GM18526 (cell line): ENCODE results near the gene CCDC86.

ENCODE experiments used
- POLR2A ChIP-seq: IDR thresholded peaks from 3 replicates; pipeline ENCODE4 v1.6.1; 2011; ENCODE audit not compliant: insufficient read length; ENCODE audit errors: extremely low read depth

Gene CCDC86

DNA sequence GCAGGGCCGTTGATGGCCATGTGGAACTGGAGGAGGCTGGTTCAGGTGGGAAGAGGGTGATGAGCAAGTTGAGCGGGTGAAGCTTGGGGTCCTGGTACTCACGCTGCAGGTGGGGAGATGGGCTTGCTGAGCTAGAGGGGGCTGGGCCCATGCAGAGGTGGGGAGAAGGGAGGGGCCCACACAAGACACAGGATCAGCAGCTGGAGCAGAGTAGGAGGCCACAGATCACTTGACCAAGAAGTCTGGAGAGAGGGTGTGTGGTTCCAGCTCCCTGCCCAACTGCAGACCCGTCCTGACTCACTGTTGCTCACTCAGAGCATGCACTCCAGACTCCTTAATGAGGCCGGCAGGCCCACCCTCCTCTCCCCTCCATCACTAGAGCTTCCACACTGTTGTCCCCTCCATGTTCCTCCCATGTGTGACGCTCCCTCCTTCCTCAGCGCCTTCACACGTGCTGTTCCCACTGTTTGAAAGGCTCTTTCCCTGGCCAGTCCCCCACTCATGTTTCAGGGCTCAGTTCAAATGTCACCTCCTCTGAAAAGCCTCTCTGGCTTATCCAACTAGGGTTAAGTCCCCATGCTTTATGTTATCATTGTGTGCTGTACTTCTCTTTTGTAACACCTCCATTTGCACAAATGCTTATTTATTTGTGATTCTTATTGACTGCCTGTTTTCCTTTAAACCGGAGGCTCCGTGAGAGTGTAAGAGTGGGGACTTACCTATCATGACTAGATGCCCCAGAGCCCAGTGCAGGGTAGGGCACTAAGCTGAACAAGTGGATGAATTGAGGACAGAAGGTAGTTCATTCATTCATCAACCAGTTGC lies 2.3 kb downstream of the CCDC86 start:
- no peak for TF ChIP-seq POLR2A

DNA sequence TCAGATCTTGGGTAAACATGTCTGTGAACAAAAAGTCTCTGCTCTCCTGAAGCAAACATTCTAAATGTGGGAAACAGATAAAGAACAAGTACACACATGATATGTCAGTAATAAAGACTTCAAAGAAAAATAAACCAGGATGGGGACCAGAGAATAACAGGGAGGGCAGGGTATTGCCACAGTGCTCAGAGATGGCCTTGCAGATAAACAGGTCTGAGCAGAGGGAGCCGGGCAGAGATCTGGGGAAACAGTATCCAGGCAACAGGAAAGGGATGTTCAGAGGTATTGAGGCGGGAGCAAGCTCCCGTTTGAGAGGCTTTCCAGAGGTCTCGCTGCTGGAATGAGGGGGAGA lies 2.9 kb downstream of the CCDC86 start:
- no peak for TF ChIP-seq POLR2A

DNA sequence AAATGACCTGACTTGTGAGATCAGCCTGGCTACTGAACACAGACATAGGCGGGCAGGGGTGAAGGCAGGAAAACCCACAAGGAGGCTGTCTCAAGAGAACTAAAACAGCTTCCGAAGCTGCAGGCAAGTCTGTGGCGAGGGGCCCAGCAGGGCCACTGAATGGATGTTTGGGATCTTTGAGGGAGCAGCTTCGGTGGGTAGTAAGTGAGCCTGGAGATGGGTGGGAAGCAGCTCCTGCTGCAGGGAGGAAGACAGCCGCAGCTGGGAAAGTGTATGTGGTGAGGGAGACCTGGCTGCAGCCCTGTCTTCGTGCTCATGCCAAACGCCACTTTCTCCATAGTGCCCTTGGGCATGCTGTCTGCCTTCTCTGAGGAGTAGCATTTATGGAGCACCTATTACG lies 3.4 kb downstream of the CCDC86 start:
- TF ChIP-seq POLR2A, result no peak

DNA sequence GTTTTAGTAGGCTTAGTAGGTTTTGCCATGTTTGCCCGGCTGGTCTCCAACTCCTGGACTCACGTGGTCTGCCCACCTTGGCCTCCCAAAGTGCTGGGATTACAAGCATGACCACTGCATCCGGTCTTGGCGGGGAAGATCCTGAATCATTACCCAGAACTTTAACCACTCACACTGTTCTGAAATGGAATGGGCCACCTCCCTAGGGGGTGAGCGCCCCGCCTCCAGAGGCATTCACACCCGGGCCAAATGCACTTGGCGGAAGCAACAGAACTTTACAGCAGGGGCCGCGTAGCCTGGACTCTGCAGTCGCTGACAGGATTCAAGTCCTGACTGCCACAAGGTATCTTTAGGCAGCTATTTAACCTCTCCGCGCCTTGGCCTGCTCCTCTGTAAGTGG lies 5.4 kb downstream of the CCDC86 start:
- no peak for TF ChIP-seq POLR2A

DNA sequence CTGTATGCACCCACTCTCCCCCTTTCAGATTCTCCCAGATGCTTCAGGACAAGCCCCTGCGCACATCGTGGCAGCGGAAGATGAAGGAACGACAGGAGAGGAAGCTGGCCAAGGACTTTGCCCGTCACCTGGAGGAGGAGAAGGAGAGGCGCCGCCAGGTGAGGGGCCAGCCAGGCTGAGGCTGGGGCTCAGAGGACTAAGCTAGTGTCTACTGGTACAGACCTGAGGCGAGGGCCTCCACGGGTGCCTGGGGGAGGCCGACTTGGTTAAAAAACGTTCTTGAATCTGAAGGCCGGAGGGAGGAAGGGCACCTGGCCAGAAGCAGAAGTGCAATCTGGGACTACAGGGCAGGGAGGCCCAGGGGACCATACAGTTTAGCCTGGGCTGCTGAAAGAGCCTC lies 6.0 kb downstream of the CCDC86 start:
- TF ChIP-seq POLR2A, result no peak

DNA sequence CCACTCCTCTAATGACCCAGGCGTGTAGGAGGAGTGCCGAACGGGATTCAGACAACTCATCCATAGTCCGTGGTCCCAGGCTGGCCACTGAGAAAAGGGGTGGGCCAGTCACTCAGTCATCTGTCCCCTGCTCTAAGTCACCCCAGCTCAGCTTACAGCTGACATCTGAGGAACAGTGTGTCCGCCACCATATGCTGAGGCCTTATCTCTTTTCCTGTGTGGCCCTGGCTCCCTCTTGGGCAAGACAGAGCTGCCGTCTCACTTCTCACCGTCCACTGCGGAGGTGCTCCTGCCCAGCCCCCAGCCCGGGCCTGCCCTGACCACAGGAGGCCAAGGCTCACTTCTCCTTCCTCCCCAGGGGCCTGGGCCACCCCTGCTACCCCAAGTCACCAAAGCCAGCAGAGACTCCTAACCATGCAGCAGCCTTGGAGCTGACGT lies 6.8 kb downstream of the CCDC86 start:
- TF ChIP-seq POLR2A, result no peak

DNA sequence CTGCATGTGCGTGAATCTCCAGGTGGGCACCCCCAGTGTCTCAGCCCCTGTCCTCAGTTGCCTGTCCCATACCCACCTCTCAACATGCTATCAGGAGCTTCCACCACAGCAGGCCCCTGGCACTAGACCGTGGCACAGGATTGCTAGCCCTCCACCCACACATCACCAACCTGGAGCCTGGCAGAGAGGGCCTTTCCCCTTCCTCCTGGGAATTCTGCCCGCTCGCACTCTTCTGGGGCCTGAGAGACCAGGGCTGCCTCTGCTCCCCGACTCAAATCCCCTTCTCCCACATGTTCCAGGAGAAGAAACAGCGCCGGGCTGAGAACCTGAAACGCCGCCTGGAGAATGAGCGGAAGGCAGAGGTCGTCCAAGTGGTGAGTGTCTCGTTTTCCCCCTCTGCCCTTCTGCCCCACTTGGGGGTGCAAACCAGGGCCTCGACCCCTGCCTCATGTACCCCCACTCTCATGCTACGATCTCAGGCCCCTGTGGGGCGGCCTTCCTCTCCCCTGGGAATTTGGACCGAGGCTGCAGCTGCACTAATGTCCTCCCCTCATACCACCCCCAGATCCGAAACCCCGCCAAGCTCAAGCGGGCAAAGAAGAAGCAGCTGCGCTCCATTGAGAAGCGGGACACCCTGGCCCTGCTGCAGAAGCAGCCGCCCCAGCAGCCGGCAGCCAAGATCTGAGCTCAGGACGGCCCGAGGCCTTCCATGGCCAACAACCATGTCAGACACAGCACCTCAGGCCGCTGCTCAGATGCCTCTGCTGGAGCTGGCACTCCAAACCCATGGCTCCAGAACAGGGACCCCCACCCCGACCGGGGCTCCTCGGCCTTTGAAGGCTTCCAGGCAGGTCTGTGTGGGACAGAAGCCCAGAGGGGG lies 8.0 kb downstream of the CCDC86 start:
- TF ChIP-seq POLR2A, result no peak

DNA sequence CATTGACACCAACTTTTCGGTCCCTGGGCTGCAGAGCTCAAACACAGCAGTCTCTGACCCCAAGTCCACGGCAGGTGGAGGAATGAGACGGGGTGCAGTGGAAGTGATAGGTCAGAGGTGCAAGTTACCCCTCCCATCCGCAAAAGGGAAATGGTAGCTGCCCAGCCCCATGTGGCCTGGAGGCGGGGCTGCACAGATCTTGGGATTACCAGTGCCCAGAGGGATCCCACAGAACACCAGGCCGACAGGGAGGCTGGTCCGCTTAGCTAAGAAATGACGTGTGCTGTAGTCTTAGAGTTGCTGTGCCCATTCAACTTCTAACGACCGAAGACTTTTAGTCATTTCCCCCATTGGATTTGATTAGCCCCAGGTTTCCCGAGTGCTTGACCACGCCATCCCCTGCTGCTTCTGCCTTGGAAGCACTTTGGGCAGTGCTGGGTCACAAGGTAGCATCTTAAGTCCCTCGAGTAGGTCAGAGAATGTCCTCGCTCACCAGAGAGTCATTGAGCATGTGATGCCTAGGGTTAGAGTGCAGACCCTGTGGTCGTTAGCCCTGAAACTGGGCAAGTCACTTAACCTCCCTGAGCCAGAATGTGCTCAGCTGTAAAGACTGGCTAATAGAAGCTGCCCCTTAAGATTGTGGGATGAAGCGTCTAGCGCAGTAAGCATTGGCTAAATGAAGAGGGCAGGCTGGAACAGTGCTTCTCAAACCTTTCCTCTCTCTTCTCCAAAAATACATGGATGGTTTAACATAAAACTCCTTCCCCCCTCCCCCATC lies 9.6 kb downstream of the CCDC86 start:
- no peak for TF ChIP-seq POLR2A

DNA sequence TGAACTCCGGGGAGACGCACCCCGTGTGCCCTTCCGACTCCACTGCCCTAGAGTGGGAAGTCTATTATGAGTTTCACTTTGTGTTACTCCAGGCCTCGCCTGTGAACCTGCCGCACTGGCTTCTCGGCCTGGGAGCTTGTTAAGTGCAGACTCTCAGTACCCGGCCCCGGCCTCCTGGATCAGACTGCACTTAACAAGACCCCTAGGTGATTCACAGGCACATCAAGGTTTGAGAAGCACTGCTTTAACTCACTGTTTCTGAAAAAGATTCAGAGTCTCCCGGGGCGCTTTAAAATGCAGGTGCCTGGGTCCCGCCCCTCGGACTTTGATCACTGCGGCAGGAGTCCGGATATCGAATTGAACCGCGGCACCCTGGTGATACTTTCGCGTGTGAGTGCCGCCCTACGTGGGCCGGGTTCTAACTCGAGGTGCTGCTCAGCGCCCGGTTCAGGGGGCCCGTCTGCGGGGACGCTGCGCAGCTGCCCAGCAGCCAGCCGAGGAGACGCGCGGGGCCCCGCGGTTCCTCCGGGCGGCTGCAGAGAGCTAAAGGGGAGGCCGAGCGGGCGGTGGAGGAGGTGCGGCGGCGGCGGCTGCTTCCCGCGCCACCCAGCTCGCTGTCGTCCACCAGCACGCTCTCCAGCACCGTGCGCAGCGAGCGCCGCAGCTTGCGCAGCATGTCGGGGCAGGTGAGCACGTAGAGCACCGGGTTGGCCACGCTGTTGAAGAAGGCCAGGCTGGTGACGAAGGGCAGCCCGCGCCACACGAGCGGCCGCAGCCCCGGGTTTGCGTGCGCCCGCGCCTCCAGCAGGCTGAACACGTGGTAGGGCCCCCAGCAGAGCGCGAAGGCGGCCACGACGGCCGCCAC lies 10.4 kb downstream of the CCDC86 start:
- TF ChIP-seq POLR2A, result no peak

DNA sequence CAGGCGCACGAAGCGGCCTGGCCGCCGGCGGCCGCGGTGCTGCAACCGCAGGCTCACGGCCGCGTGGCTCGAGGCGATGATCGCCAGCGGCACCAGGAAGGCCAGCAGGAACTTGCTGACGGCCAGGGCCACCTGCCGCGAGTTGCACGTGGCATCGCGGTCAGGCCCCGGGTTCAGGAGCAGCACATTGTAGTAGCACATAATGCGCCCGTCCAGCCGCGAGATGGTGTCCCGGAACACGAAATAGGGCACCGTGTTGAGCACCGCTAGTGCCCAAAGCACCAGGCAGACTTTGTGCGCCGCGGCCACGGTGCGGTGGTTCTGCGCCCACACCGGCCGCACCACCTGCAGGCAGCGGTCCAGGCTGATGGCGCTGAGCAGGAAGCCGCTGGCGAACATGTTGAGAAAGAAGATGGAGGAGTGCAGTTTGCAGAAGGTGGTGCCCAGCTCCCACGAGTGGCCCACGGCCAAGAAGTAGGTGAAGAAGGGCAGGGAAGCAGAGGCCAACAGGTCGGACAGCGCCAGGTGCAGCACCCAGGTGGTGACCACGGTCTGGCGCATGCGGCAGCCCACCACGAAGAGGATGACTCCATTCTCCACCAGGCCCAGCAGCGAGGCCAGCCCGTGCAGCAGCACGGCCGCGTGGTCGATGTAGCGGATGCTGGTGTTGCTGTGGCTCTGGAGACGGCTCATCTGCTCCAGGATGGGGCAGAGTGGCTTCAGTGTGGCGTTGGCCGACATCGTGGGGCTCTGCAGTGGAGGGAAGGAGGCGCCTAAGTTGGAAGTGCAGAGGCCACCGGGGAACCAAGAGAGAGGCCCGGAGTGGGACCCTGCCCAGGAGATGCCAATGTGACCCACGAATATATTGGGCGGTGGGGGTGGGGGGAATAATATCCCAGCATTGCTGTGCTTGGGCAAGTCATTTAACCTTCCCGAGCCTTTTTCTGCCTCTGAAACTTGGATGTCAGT lies 11.4 kb downstream of the CCDC86 start:
- no peak for TF ChIP-seq POLR2A

DNA sequence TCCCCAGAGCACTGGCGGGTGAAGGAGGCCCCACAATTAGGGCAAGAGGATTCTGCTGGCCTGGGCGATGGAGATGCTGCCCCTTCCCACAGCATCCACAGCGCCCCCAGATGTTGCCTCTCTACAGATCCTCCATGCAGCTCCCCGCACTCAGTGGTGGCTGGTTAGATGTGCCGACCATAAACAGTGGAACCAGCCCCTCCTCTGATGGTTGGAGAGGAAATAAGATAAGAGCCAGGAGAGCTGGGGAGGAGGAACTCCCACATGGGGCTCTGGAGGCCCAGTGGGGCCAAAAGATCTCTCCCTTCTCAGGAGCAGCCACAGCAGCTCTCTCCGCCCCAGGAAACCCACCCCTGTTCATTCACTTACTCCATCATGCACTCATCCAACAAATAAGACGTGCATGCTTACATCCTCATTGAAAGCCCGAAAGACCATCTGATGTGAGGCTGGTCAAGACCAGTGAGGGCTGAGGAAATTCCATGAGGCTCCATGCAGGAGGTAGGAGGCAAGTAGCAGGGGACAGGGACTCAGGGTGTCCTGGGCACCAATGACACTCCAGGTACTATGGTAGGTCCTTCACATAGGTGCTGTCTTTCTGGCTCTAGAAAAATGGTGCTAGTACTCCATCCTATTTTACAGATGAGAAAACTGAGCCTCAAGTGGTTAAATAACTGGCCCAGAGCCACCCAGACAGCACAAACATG lies 12.4 kb downstream of the CCDC86 start:
- TF ChIP-seq POLR2A, result no peak

DNA sequence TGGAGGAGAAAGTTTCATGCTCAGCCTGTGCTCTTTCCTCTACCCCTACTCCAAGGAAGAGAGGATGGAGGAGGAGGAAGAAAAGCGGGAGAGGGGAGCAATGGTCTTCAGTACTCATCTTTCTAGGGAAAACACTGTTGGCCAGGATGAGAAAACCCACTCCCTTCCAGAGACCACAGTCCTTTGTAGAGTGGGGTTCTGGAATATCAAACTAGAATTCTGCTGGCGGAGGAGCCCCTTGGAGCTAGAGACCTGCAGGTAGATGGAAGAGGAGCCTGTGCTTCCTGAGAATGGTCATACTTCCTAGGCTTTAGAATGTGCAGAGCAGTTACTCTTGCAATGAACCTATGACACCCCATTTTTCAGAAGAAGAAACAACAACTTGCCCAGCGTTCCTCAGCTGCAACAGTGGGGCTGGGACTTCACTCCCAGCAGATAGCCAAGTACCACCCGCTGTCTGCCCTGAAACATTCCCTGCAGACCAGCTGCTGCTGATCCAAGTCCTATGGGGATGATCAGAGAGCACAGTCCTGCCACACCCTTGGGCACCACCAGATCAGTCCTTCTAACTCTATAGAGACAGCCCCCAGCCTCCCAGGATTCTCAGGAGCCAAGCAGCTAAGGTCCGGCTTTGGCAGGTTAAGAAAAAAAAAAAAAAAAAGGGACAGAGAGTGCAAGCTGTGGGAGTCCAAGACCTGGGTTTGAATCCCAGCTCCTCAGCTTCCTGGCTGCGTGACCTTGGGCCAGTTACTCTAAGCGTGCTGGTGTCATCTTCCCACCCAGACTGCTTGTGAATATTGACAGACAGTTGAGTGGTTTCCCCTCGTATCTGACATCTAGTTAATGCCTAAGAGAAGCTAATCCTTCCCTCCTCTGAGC lies 13.2 kb downstream of the CCDC86 start:
- no peak for TF ChIP-seq POLR2A
